ENCODE measurements around the gene SLC9A2. TPM values are rescaled to one million over a fixed set of nuclear protein-coding genes. Genes with fewer than 3 reads are reported as not detected.

SLC9A2 gene
- total RNA-seq, 1 donor from 2014 or later = not detected

DNA sequence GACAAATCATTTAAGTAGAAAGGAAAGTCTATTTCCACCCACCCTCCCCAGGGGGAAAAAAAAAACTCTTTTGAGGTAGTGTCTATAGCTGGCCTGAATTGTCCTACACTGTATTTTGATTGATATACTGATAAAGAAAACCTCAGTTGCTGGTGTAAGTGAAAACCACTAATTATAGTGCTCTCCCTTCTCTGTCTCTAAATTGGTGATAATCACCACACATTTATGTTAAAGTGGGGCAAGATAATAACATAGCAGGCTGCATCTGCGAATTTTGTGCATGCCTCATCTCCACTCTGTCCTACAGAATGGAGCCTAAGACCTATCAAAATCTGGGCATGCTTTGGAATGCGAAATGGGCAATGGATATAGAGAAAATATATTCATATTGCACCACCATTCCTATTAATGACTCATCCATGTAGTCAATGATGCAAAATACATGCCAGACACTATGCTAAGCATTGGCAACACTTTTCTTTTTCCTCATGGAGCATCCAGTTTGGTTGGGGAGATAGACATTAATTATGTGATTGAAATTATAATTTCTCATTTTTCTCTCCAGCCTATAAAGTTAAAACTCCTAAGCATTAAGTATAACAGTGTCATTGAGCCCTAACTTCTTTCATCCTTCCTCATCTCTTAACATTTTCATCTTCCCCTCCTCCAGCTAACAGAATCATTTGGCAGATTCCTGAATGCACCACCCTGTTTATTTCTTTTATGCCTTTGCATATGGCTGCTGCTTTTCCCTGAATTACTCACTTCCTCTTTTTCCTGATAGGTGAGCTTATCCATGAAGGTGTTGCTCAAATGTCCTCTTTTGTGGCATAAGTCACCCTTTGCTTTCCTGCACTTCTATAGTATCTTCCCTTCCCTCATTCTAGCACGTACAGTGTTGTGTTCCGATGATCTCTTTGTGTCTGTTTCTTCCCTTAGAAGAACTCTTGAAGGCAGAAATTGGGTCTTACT, 58.2 kb downstream of the SLC9A2 start:
- H3K27ac Mint-ChIP-seq (ENCODE audit: unreplicated experiment) = no peak overlapping the region
- H3K27me3 Mint-ChIP-seq (ENCODE audit: unreplicated experiment) = no peaks in the 10 kb centered on the region
- H3K36me3 Mint-ChIP-seq (ENCODE audit: unreplicated experiment) = no peaks in the 10 kb centered on the region
- H3K4me1 Mint-ChIP-seq (ENCODE audit: low read depth, unreplicated experiment) = no peaks in the 10 kb centered on the region
- H3K9me3 Mint-ChIP-seq (ENCODE audit: unreplicated experiment) = no peaks in the 10 kb centered on the region
- TF ChIP-seq, protein P1, sequence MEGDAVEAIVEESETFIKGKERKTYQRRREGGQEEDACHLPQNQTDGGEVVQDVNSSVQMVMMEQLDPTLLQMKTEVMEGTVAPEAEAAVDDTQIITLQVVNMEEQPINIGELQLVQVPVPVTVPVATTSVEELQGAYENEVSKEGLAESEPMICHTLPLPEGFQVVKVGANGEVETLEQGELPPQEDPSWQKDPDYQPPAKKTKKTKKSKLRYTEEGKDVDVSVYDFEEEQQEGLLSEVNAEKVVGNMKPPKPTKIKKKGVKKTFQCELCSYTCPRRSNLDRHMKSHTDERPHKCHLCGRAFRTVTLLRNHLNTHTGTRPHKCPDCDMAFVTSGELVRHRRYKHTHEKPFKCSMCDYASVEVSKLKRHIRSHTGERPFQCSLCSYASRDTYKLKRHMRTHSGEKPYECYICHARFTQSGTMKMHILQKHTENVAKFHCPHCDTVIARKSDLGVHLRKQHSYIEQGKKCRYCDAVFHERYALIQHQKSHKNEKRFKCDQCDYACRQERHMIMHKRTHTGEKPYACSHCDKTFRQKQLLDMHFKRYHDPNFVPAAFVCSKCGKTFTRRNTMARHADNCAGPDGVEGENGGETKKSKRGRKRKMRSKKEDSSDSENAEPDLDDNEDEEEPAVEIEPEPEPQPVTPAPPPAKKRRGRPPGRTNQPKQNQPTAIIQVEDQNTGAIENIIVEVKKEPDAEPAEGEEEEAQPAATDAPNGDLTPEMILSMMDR (IDR thresholded peaks at IDR 0.05; ENCODE audit: partially characterized antibody, unreplicated experiment) = no peak
- no peak overlapping the region for H3K4me3 Mint-ChIP-seq (ENCODE audit: unreplicated experiment)
- no peak for DNase-seq

DNA sequence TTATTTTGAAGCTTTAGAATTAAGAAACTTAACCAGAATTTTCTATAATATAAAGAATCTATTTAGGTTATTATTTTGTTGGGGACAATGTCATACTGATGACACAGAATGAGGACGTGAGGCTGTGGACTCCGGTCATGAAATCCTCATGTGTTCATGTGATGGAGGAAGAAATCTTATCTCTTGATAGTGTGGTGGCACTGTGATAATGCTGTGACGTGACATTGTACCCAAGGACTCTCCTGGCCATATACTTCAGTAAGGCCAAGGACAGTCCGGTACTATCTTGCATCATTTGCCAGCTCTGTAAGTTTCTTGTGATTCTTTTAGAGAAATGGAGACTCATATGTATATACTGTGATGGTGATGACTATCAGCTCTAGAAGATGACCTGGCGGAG, 59.1 kb downstream of the SLC9A2 start:
- H3K4me1 Mint-ChIP-seq (ENCODE audit: low read depth, unreplicated experiment) = no peaks in the 10 kb centered on the region
- H3K27ac Mint-ChIP-seq (ENCODE audit: unreplicated experiment) = no peak overlapping the region

DNA sequence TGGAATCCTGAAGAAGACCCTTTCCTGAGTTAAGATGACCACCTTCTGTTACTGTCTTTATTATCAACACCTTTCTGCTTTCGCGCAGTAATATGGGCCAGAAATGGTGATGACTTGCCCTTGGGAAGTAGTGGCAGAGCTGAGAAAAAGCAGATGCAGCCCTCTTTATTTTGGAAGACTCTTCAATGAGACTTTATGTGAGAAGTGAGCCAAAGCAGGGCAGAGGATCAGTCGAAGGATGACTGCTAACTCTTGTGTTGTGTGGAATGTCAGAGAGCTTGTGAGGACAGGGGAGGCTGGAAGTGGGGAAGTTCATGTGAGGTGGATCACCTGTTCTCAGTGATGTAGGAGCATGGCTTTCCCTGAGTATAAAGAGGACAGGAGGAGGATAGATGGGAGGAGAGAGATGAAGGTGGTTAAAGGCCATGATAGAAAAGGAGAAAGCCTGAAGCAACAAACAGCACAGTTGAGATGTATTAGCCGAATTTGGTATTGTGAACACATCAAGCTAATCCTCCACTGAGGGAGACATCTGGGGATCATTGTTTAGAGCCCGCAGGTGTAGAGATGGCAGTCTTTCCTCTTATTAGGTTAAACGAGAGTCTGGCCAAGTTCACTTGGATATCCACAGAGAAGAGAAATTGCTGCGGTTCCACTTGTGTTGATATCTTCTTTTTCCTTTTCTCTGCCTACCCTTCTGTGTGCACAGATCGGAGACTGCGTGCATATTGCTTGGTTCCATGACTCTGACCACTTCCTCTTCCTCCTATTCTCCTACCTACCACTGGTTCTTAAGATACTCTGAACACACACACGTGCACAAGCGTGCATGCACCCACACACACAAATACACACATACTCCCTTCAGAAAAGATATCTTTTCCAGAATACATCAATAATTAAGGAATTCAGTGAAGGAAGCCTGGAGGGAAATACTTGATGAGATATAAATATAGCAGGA, 67.4 kb downstream of the SLC9A2 start:
- peaks cover 2% of the 10 kb centered on the region for H3K27me3 Mint-ChIP-seq (ENCODE audit: unreplicated experiment)
- H3K4me1 Mint-ChIP-seq (ENCODE audit: low read depth, unreplicated experiment) = no peaks in the 10 kb centered on the region
- no peaks in the 10 kb centered on the region for H3K36me3 Mint-ChIP-seq (ENCODE audit: unreplicated experiment)
- no peak for DNase-seq
- no peak overlapping the region for H3K4me3 Mint-ChIP-seq (ENCODE audit: unreplicated experiment)
- TF ChIP-seq, protein P1 (IDR thresholded peaks at IDR 0.05; ENCODE audit: partially characterized antibody, unreplicated experiment) = no peak
- no peaks in the 10 kb centered on the region for H3K9me3 Mint-ChIP-seq (ENCODE audit: unreplicated experiment)
- H3K27ac Mint-ChIP-seq (ENCODE audit: unreplicated experiment) = no peak overlapping the region

More for the DNA sequence above, 59.1 kb downstream of the SLC9A2 start:
- H3K27me3 Mint-ChIP-seq (ENCODE audit: unreplicated experiment) = no peaks in the 10 kb centered on the region
- no peak for DNase-seq
- no peaks in the 10 kb centered on the region for H3K9me3 Mint-ChIP-seq (ENCODE audit: unreplicated experiment)
- H3K4me3 Mint-ChIP-seq (ENCODE audit: unreplicated experiment) = no peak overlapping the region
- H3K36me3 Mint-ChIP-seq (ENCODE audit: unreplicated experiment) = no peaks in the 10 kb centered on the region
- TF ChIP-seq, protein P1 (IDR thresholded peaks at IDR 0.05; ENCODE audit: partially characterized antibody, unreplicated experiment) = no peak

DNA sequence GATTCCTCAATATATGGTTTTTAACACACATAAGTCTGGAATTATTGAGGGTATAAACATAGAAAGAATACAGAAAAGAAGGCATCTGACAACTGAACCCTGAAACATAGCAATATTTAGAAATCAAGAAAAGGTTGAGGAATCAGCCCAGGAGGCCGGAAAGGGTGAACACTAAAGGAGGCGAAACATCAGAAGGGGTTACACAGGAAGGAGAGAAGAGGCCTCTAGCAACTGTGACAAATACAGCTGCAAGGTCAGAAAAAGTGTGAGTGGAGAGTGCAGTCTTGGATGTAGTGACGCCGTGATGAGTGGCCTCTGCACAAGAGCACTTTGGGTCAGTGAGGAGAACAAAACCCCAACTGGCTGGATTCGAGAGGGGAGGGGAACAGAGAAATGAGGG, 70.7 kb downstream of the SLC9A2 start:
- H3K4me1 Mint-ChIP-seq (ENCODE audit: low read depth, unreplicated experiment) = no peaks in the 10 kb centered on the region
- no peaks in the 10 kb centered on the region for H3K9me3 Mint-ChIP-seq (ENCODE audit: unreplicated experiment)
- TF ChIP-seq, protein P1 (IDR thresholded peaks at IDR 0.05; ENCODE audit: partially characterized antibody, unreplicated experiment) = no peak
- peaks cover 2% of the 10 kb centered on the region for H3K27me3 Mint-ChIP-seq (ENCODE audit: unreplicated experiment)
- no peak overlapping the region for H3K4me3 Mint-ChIP-seq (ENCODE audit: unreplicated experiment)
- no peaks in the 10 kb centered on the region for H3K36me3 Mint-ChIP-seq (ENCODE audit: unreplicated experiment)
- DNase-seq = no peak
- no peak overlapping the region for H3K27ac Mint-ChIP-seq (ENCODE audit: unreplicated experiment)
